Ishikawa (cell line): ENCODE measurements around the gene LATS2.

Source experiments
- CEBPB ChIP-seq: IDR thresholded peaks from 2 replicates; pipeline ENCODE4 v1.6.1; 2012
- CREB1 ChIP-seq: IDR thresholded peaks from 2 replicates; pipeline ENCODE4 v1.6.1; 2012; ENCODE audit warnings: low read depth
- EP300 ChIP-seq: IDR thresholded peaks from 2 replicates; pipeline ENCODE4 v1.6.1; 2012; ENCODE audit warnings: borderline replicate concordance
- FOXM1 ChIP-seq: IDR thresholded peaks from 2 replicates; pipeline ENCODE4 v1.6.1; 2012; ENCODE audit warnings: low read depth, borderline replicate concordance
- NFIC ChIP-seq: IDR thresholded peaks from 2 replicates; pipeline ENCODE4 v1.6.1; 2012
- RAD21 ChIP-seq: IDR thresholded peaks from 2 replicates; pipeline ENCODE4 v1.6.1; 2012; ENCODE audit warnings: low read depth
- TAF1 ChIP-seq: IDR thresholded peaks from 2 replicates; pipeline ENCODE4 v1.6.1; 2012; ENCODE audit warnings: low read depth, mild to moderate bottlenecking
- TCF12 ChIP-seq: IDR thresholded peaks from 2 replicates; pipeline ENCODE4 v1.6.1; 2012; ENCODE audit warnings: low read depth
- YY1 ChIP-seq: IDR thresholded peaks from 2 replicates; pipeline ENCODE4 v1.6.1; 2012; ENCODE audit warnings: low read depth
- ZBTB7A ChIP-seq: IDR thresholded peaks from 2 replicates; pipeline ENCODE4 v1.6.1; 2012; ENCODE audit warnings: low read depth
- TF ChIP-seq, protein P1 (sequence below): IDR thresholded peaks from 2 replicates; pipeline ENCODE4 v1.6.1; 2012; ENCODE audit warnings: low read depth, mild to moderate bottlenecking

DNA sequence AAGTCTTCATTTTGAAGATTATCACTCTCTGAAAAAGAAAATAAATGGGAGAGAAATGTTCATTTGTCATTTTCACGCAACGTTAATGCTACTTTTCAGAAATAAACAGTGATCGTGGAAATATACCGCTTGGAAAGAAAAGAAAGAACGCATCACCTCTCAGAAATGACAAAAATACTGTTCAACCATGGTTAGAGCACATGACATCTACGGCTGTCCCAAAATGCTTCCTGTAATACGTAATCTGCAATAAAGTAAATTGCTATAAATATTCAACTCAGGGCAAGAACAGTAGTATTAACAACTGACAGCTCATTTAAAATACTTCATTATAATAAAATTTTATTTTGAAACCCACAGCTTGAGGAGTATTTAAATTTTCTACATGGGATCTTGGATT is 15.2 kb downstream of the LATS2 start:
- TF ChIP-seq RAD21: no peak
- no peak for TF ChIP-seq TAF1
- TF ChIP-seq CEBPB: no peak
- TF ChIP-seq NFIC: no peak
- no peak for TF ChIP-seq FOXM1
- TF ChIP-seq EP300: no peak
- TF ChIP-seq, protein P1, sequence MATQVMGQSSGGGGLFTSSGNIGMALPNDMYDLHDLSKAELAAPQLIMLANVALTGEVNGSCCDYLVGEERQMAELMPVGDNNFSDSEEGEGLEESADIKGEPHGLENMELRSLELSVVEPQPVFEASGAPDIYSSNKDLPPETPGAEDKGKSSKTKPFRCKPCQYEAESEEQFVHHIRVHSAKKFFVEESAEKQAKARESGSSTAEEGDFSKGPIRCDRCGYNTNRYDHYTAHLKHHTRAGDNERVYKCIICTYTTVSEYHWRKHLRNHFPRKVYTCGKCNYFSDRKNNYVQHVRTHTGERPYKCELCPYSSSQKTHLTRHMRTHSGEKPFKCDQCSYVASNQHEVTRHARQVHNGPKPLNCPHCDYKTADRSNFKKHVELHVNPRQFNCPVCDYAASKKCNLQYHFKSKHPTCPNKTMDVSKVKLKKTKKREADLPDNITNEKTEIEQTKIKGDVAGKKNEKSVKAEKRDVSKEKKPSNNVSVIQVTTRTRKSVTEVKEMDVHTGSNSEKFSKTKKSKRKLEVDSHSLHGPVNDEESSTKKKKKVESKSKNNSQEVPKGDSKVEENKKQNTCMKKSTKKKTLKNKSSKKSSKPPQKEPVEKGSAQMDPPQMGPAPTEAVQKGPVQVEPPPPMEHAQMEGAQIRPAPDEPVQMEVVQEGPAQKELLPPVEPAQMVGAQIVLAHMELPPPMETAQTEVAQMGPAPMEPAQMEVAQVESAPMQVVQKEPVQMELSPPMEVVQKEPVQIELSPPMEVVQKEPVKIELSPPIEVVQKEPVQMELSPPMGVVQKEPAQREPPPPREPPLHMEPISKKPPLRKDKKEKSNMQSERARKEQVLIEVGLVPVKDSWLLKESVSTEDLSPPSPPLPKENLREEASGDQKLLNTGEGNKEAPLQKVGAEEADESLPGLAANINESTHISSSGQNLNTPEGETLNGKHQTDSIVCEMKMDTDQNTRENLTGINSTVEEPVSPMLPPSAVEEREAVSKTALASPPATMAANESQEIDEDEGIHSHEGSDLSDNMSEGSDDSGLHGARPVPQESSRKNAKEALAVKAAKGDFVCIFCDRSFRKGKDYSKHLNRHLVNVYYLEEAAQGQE: no peak
- TF ChIP-seq TCF12: no peak
- no peak for TF ChIP-seq YY1
- TF ChIP-seq ZBTB7A: no peak
- no peak for TF ChIP-seq CREB1
